GM12873 (cell line): ENCODE measurements around the gene CYTH1.

ENCODE experiments used
- TF ChIP-seq, protein P1 (sequence below): IDR thresholded peaks from 2 replicates; pipeline ENCODE4 v1.5.1; 2012; ENCODE audit warnings: low read depth, mild to moderate bottlenecking, moderate library complexity, low read length, control low read depth; ENCODE audit not compliant: insufficient read depth; ENCODE audit errors: missing control alignments

CYTH1 gene

DNA sequence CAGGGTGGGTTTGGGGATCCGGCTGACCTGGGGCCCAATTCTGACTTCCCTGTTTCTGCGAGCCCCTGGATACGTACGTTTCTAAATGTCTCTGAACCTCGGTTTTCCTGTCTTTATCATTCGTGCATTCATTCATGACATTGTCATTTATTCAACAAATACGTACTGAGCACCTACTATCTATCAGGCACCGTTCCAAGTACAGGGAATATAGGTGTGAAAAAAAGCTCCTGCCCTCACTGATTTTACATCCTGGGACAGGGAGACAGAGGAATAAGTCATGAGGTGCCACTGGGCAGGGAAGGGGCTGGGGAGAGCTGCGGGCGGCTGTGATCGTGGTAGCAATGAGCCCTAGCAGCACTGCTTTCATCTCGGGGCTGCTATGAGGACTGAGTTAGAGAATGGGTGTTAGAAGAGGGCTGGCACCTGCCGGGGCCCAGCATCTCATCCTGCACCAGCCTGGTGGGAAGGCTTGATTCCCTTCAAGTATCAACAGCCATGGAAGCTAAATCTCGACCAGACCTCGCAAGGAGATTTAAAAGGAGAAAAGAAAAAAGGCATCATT is 116.6 kb downstream of the CYTH1 start:
- TF ChIP-seq, protein P1, sequence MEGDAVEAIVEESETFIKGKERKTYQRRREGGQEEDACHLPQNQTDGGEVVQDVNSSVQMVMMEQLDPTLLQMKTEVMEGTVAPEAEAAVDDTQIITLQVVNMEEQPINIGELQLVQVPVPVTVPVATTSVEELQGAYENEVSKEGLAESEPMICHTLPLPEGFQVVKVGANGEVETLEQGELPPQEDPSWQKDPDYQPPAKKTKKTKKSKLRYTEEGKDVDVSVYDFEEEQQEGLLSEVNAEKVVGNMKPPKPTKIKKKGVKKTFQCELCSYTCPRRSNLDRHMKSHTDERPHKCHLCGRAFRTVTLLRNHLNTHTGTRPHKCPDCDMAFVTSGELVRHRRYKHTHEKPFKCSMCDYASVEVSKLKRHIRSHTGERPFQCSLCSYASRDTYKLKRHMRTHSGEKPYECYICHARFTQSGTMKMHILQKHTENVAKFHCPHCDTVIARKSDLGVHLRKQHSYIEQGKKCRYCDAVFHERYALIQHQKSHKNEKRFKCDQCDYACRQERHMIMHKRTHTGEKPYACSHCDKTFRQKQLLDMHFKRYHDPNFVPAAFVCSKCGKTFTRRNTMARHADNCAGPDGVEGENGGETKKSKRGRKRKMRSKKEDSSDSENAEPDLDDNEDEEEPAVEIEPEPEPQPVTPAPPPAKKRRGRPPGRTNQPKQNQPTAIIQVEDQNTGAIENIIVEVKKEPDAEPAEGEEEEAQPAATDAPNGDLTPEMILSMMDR = no peak

- TF ChIP-seq, protein P1 = no peak
Measured at GRCh38 chr17:78664476-78665386, 117.3 kb downstream of the CYTH1 start.

- TF ChIP-seq, protein P1 = no peak
Measured at GRCh38 chr17:78661093-78661770, 120.8 kb downstream of the CYTH1 start.

GRCh38 chr17:78659546-78659945 is 122.5 kb downstream of the CYTH1 start:
- TF ChIP-seq, protein P1 = no peak

DNA sequence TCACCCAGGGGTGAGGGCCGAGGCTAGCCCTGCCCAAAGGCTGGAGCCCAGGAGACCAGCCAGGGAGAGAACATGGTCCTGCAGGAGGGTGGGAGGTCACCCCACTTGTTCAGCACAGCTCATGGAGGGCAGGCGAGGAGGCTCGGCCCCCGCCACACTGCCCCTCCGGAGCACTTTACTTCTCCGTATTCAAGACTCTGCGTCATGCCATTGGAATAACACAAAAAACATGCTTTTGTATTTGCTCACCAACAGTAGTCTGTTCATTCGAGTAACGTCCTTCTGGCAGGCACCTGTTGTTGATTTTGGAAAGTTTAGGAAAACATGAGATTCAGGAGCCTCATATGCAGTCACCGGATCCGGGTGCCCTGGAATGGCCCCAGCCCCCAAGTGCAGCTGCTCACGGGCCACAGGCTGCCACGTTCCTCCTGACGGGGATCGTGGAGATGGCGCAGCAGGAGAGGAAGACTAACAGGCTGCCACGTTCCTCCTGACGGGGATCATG is 123.7 kb downstream of the CYTH1 start:
- TF ChIP-seq, protein P1 = no peak

- TF ChIP-seq, protein P1 = no peak
Measured at GRCh38 chr17:78655251-78655940, 126.7 kb downstream of the CYTH1 start.

GRCh38 chr17:78654325-78654724 is 127.7 kb downstream of the CYTH1 start:
- TF ChIP-seq, protein P1 = no peak
